GM19238 (cell line): ENCODE results near the gene LRP10.
A peak's percentile ranks its signal among the peaks of the same experiment; 100 is the strongest.

Experiments
- DNase-seq: peaks from one replicate; pipeline ENCODE4 v3.0.0; 2011; ENCODE audit warnings: low spot score; ENCODE audit not compliant: insufficient read length

LRP10 gene

GRCh38 chr14:22918804-22919600 lies 47.5 kb downstream of the LRP10 start, which contains the start of gene RBM23:
Gene RBM23, minus strand, starts transcription at chr14:22919149.
- DNase-seq, result peak; percentile 85

GRCh38 chr14:22919601-22919921 lies 48.0 kb downstream of the LRP10 start:
- no peak for DNase-seq

- DNase-seq, result no peak
These were observed 49.2 kb downstream of the LRP10 start for GRCh38 chr14:22920697-22921096.

GRCh38 chr14:22922294-22922693 lies 50.8 kb downstream of the LRP10 start:
- no peak for DNase-seq

- DNase-seq, result no peak
These were observed 52.2 kb downstream of the LRP10 start for GRCh38 chr14:22923746-22924145.

- no peak for DNase-seq
These were observed 54.0 kb downstream of the LRP10 start for GRCh38 chr14:22925513-22925912.

- no peak for DNase-seq
These were observed 54.8 kb downstream of the LRP10 start for GRCh38 chr14:22926316-22926715.

- no peak for DNase-seq
These were observed 56.9 kb downstream of the LRP10 start for GRCh38 chr14:22928237-22929103.

GRCh38 chr14:22929104-22929960 lies 57.8 kb downstream of the LRP10 start, which contains the start of gene PRMT5:
Gene PRMT5, minus strand, starts transcription at chr14:22929376. Its CDS starts 15 bp downstream, at chr14:22929361.
- peak; percentile 89 for DNase-seq

GRCh38 chr14:22929961-22930364 lies 58.4 kb downstream of the LRP10 start:
- no peak for DNase-seq
